WI38 (cell line): ENCODE data around the gene SERINC2.

Experiments
- H3K4me3 ChIP-seq: 2 replicates; pipeline ENCODE4 v1.5.1; 2011; ENCODE audit warnings: low read depth, mild to moderate bottlenecking, control low read depth, low read length
- CTCF ChIP-seq: IDR thresholded peaks from 2 replicates; pipeline ENCODE4 v1.5.1; 2012; ENCODE audit warnings: low read depth, mild to moderate bottlenecking, control low read depth, low read length

SERINC2 gene

GRCh38 chr1:31407029-31407626, 5.9 kb upstream of the SERINC2 start:
- no peak for TF ChIP-seq CTCF
- H3K4me3 ChIP-seq: no peak overlapping the region

- H3K4me3 ChIP-seq: no peak overlapping the region
- no peak for TF ChIP-seq CTCF
Observed at GRCh38 chr1:31408788-31409318, 4.2 kb upstream of the SERINC2 start.

GRCh38 chr1:31409946-31410858, 2.8 kb upstream of the SERINC2 start:
- peak overlapping the region; percentile 25 for H3K4me3 ChIP-seq
- no peak for TF ChIP-seq CTCF

- TF ChIP-seq CTCF: no peak
- H3K4me3 ChIP-seq: peak overlapping the region; percentile 25
Observed at GRCh38 chr1:31410871-31411270, 2.1 kb upstream of the SERINC2 start.

- TF ChIP-seq CTCF: no peak
- H3K4me3 ChIP-seq: peak overlapping the region; percentile 81; the same call in 1 of the 2 replicates
Observed at GRCh38 chr1:31412205-31412604, 808 bp upstream of the SERINC2 start.

GRCh38 chr1:31413405-31414001, 490 bp downstream of the SERINC2 start:
- peak overlapping the region; percentile 81 for H3K4me3 ChIP-seq
- no peak for TF ChIP-seq CTCF
